H9 (cell line): ENCODE measurements around the gene NIT2. TPM values are rescaled to one million over a fixed set of nuclear protein-coding genes. Genes with fewer than 3 reads are reported as not detected.

Source experiments
- DNase-seq: peaks from one replicate; pipeline ENCODE4 v3.0.0-alpha.2; 2017
- H2AFZ ChIP-seq: one replicate; pipeline ENCODE4 v1.6.1; 2013; ENCODE audit warnings: mild to moderate bottlenecking, low read length, control low read depth, moderate library complexity
- H2AK5ac ChIP-seq: 2 replicates; pipeline ENCODE4 v1.6.1; 2013; ENCODE audit warnings: low read length, control low read depth, mixed read lengths; ENCODE audit not compliant: insufficient read length
- H2BK120ac ChIP-seq: one replicate; pipeline ENCODE4 v1.6.1; 2013; ENCODE audit warnings: low read depth, mild to moderate bottlenecking, low read length, control low read depth, inconsistent platforms; ENCODE audit not compliant: poor library complexity, severe bottlenecking
- H2BK12ac ChIP-seq: 2 replicates; pipeline ENCODE4 v1.6.1; 2013; ENCODE audit warnings: low read length, control low read depth, mixed read lengths, low read depth; ENCODE audit not compliant: insufficient read length
- H2BK15ac ChIP-seq: 2 replicates; pipeline ENCODE4 v1.6.1; 2013; ENCODE audit warnings: low read depth, low read length, control low read depth
- H2BK20ac ChIP-seq: one replicate; pipeline ENCODE4 v1.6.1; 2013; ENCODE audit warnings: low read depth, mild to moderate bottlenecking, low read length, control low read depth, inconsistent platforms; ENCODE audit not compliant: poor library complexity, severe bottlenecking
- H2BK5ac ChIP-seq: 2 replicates; pipeline ENCODE4 v1.6.1; 2013; ENCODE audit warnings: low read length, control low read depth, mixed read lengths; ENCODE audit not compliant: insufficient read length
- H3K14ac ChIP-seq: 2 replicates; pipeline ENCODE4 v1.6.1; 2013; ENCODE audit warnings: low read length, control low read depth; ENCODE audit not compliant: insufficient read depth
- H3K18ac ChIP-seq: 2 replicates; pipeline ENCODE4 v1.6.1; 2013; ENCODE audit warnings: low read depth, mild to moderate bottlenecking, mixed read lengths, low read length, control low read depth; ENCODE audit not compliant: insufficient read length
- H3K23ac ChIP-seq: 2 replicates; pipeline ENCODE4 v1.6.1; 2013; ENCODE audit warnings: low read length, control low read depth, mixed read lengths, low read depth; ENCODE audit not compliant: insufficient read length
- H3K23me2 ChIP-seq: 2 replicates; pipeline ENCODE4 v1.6.1; 2013; ENCODE audit warnings: low read depth, mild to moderate bottlenecking, mixed read lengths, low read length, control low read depth; ENCODE audit not compliant: insufficient read length, poor library complexity, severe bottlenecking
- H3K27ac ChIP-seq: 2 replicates; pipeline ENCODE4 v1.5.1; 2013; ENCODE audit warnings: low read length, control low read depth, mixed read lengths, low read depth; ENCODE audit not compliant: insufficient read length
- H3K27me3 ChIP-seq: 2 replicates; pipeline ENCODE4 v1.6.1; 2013; ENCODE audit warnings: low read length, control low read depth, inconsistent platforms; ENCODE audit not compliant: insufficient read depth
- H3K4ac ChIP-seq: 2 replicates; pipeline ENCODE4 v1.6.1; 2013; ENCODE audit warnings: low read depth, mild to moderate bottlenecking, control low read depth, inconsistent platforms, low read length, moderate library complexity
- H3K4me1 ChIP-seq: 2 replicates; pipeline ENCODE4 v1.6.1; 2013; ENCODE audit warnings: low read length, control low read depth, inconsistent platforms; ENCODE audit not compliant: insufficient read depth
- H3K4me2 ChIP-seq: 2 replicates; pipeline ENCODE4 v1.6.1; 2013; ENCODE audit warnings: low read length, control low read depth, mixed read lengths; ENCODE audit not compliant: insufficient read length, insufficient read depth
- H3K56ac ChIP-seq: 2 replicates; pipeline ENCODE4 v1.6.1; 2013; ENCODE audit warnings: low read depth, mild to moderate bottlenecking, mixed read lengths, low read length, control low read depth; ENCODE audit not compliant: insufficient read length
- H3K79me1 ChIP-seq: 2 replicates; pipeline ENCODE4 v1.6.1; 2013; ENCODE audit warnings: low read depth, mild to moderate bottlenecking, moderate library complexity, low read length, control low read depth, inconsistent platforms; ENCODE audit not compliant: insufficient read depth, poor library complexity, severe bottlenecking
- H3K79me2 ChIP-seq: 2 replicates; pipeline ENCODE4 v1.6.1; 2013; ENCODE audit warnings: low read length, control low read depth, inconsistent platforms; ENCODE audit not compliant: insufficient read depth
- H3K9ac ChIP-seq: 2 replicates; pipeline ENCODE4 v1.6.1; 2013; ENCODE audit warnings: low read length, control low read depth, mixed read lengths; ENCODE audit not compliant: insufficient read length; ENCODE audit errors: extremely low read depth
- H3K9me3 ChIP-seq: one replicate; pipeline ENCODE4 v1.6.1; 2013; ENCODE audit warnings: low read depth, low read length, inconsistent platforms; ENCODE audit not compliant: control insufficient read depth
- H3T11ph ChIP-seq: one replicate; pipeline ENCODE4 v1.6.1; 2013; ENCODE audit warnings: mild to moderate bottlenecking, low read length, control low read depth, inconsistent platforms
- H4K20me1 ChIP-seq: one replicate; pipeline ENCODE4 v1.6.1; 2013; ENCODE audit not compliant: control insufficient read depth, insufficient read length, insufficient read depth
- H4K5ac ChIP-seq: 2 replicates; pipeline ENCODE4 v1.6.1; 2013; ENCODE audit warnings: low read depth, mild to moderate bottlenecking, mixed read lengths, low read length, control low read depth; ENCODE audit not compliant: insufficient read length
- H4K8ac ChIP-seq: replicated peaks from 2 replicates; pipeline ENCODE4 v1.6.1; 2013; ENCODE audit warnings: low read length, control low read depth, mixed read lengths, low read depth; ENCODE audit not compliant: insufficient read length
- H4K91ac ChIP-seq: 2 replicates; pipeline ENCODE4 v1.6.1; 2013; ENCODE audit warnings: low read depth, mild to moderate bottlenecking, moderate library complexity, mixed read lengths, low read length, control low read depth; ENCODE audit not compliant: insufficient read length
- H3K27ac Mint-ChIP-seq, 3 experiments: 2 replicates in 2 of 3; 3 replicates in 1 of 3; pipeline ENCODE4 v1.8.0; 2020 to 2021; ENCODE audit warnings: mixed read lengths in 3 of 3, mild to moderate bottlenecking in 1 of 3, moderate library complexity in 1 of 3
- H3K27me3 Mint-ChIP-seq: 2 replicates; pipeline ENCODE4 v1.8.0; 2021; ENCODE audit warnings: low read depth, mild to moderate bottlenecking, moderate library complexity, mixed read lengths
- H3K36me3 Mint-ChIP-seq, 3 experiments: 2 replicates in 2 of 3; 3 replicates in 1 of 3; pipeline ENCODE4 v1.8.0; 2020 to 2021; ENCODE audit warnings: low read depth in 3 of 3, mixed read lengths in 3 of 3; ENCODE audit not compliant: insufficient read depth in 1 of 3
- H3K4me1 Mint-ChIP-seq, 2 experiments: 2 replicates each; pipeline ENCODE4 v1.8.0; 2020; ENCODE audit warnings: mixed read lengths in 2 of 2
- H3K4me3 Mint-ChIP-seq, 2 experiments: 2 replicates in 1 of 2; 3 replicates in 1 of 2; pipeline ENCODE4 v1.8.0; 2020 to 2021; ENCODE audit warnings: mild to moderate bottlenecking in 2 of 2, mixed read lengths in 2 of 2, moderate library complexity in 1 of 2
- H3K9me3 Mint-ChIP-seq, 2 experiments: 2 replicates in 1 of 2; 3 replicates in 1 of 2; pipeline ENCODE4 v1.8.0; 2020; ENCODE audit warnings: mild to moderate bottlenecking in 2 of 2, mixed read lengths in 2 of 2, moderate library complexity in 1 of 2
- WGBS: extraction: QIAGEN DNeasy Blood & Tissue Kit; methylation state at CpG from one replicate; pipeline ENCODE4 v1.1.7; 2013; ENCODE audit warnings: missing lambda C conversion rate, low lambda C conversion rate, mixed read lengths; ENCODE audit not compliant: insufficient read length; ENCODE audit errors: extremely low coverage; 5-methylcytosine and 5-hydroxymethylcytosine counted together
- total RNA-seq: library from RNA; stranded (reverse); gene quantifications from 2 replicates; pipeline ENCODE4 v1.2.1, GENCODE V29; 2021
- TF ChIP-seq, protein P1 (sequence below): fragments of 200-600 bp; sonication (generic); conservative IDR thresholded peaks from 3 replicates; pipeline ENCODE4 v1.8.0; 2021; ENCODE audit warnings: antibody characterized with exemption, mild to moderate bottlenecking

Gene NIT2
- total RNA-seq, 1 experiment from 2014 or later, result 26.6 TPM

DNA sequence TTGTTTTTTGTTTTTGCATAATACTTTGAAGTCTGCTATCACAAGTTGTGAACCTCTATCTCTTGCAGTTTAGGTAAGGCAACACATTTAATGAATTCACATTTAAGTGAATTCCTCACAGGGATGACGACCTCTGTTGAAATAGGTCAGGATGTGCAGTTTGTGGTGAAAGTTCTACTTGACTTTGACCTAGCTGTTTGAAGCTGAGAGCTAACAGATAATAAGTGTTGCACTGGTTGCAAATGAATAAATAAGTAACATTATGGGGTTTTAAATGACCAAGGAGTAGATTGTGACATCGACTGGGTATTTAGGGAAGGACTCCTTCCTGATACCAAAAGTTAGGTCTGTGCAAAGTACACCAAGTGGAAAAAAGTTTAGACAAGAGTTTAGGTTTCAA is 23.9 kb downstream of the NIT2 start:
- H3K27me3 ChIP-seq, result no peaks in the 10 kb centered on the region
- Mint-ChIP-seq H3K9me3 (peaks cover 0 to 3% of the 10 kb centered on the region in 2 experiments; a peak in 1 of 5 replicates), H3K27ac (no peak overlapping the region; a peak in 2 of 7 replicates), H3K4me3 (no peak overlapping the region), H3K36me3 (peaks cover 7 to 37% (median 21%) of the 10 kb centered on the region in 3 experiments; a peak in 6 of 7 replicates), H3K4me1 (no peaks in the 10 kb centered on the region), H3K27me3 (no peaks in the 10 kb centered on the region)
- H4K91ac ChIP-seq, result no peak overlapping the region
- H2BK15ac ChIP-seq, result no peak overlapping the region
- H2AFZ ChIP-seq, result no peak overlapping the region
- no peaks in the 10 kb centered on the region for H3K4me1 ChIP-seq
- no peak overlapping the region for H3K27ac ChIP-seq
- H2BK12ac ChIP-seq, result no peak overlapping the region
- H3K9ac ChIP-seq, result no peak overlapping the region
- H3K4me2 ChIP-seq, result no peak overlapping the region
- H2AK5ac ChIP-seq, result no peak overlapping the region
- no peak for DNase-seq
- no peak overlapping the region for H3T11ph ChIP-seq
- H3K79me1 ChIP-seq, result no peaks in the 10 kb centered on the region
- no peak overlapping the region for H2BK5ac ChIP-seq
- no peak overlapping the region for H3K4ac ChIP-seq
- H3K23ac ChIP-seq, result no peak overlapping the region
- no peaks in the 10 kb centered on the region for H3K9me3 ChIP-seq
- no peak overlapping the region for H3K14ac ChIP-seq
- no peaks in the 10 kb centered on the region for H4K20me1 ChIP-seq
- H2BK120ac ChIP-seq, result no peak overlapping the region
- H3K79me2 ChIP-seq, result no peaks in the 10 kb centered on the region
- H4K5ac ChIP-seq, result no peak overlapping the region
- H4K8ac ChIP-seq, result no peak overlapping the region
- no peak overlapping the region for H2BK20ac ChIP-seq
- H3K18ac ChIP-seq, result no peak overlapping the region
- H3K56ac ChIP-seq, result no peak overlapping the region
- no peaks in the 10 kb centered on the region for H3K23me2 ChIP-seq
- TF ChIP-seq, protein P1, sequence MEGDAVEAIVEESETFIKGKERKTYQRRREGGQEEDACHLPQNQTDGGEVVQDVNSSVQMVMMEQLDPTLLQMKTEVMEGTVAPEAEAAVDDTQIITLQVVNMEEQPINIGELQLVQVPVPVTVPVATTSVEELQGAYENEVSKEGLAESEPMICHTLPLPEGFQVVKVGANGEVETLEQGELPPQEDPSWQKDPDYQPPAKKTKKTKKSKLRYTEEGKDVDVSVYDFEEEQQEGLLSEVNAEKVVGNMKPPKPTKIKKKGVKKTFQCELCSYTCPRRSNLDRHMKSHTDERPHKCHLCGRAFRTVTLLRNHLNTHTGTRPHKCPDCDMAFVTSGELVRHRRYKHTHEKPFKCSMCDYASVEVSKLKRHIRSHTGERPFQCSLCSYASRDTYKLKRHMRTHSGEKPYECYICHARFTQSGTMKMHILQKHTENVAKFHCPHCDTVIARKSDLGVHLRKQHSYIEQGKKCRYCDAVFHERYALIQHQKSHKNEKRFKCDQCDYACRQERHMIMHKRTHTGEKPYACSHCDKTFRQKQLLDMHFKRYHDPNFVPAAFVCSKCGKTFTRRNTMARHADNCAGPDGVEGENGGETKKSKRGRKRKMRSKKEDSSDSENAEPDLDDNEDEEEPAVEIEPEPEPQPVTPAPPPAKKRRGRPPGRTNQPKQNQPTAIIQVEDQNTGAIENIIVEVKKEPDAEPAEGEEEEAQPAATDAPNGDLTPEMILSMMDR, result no peak
- no CpG with 5 or more reads among the region's 2 CpGs for WGBS
